Activated naive CD8-positive, alpha-beta T cell treated with anti-CD3 and anti-CD28 coated beads for 36 hours (primary cell): ENCODE results near the gene ZNF791. TPM values are rescaled to one million over a fixed set of nuclear protein-coding genes. Genes with fewer than 3 reads are reported as not detected.

Experiments used
- DNase-seq: peaks from one replicate; pipeline ENCODE4 v3.0.0; 2021
- H3K27ac Mint-ChIP-seq: one replicate; pipeline ENCODE4 v1.8.0; 2022; ENCODE audit warnings: mild to moderate bottlenecking, moderate library complexity, mixed read lengths
- H3K27me3 Mint-ChIP-seq: one replicate; pipeline ENCODE4 v1.8.0; 2022; ENCODE audit warnings: mild to moderate bottlenecking, mixed read lengths
- H3K36me3 Mint-ChIP-seq: one replicate; pipeline ENCODE4 v1.8.0; 2021; ENCODE audit warnings: mild to moderate bottlenecking, mixed read lengths
- H3K4me1 Mint-ChIP-seq: one replicate; pipeline ENCODE4 v1.8.0; 2021; ENCODE audit warnings: mixed read lengths
- H3K4me3 Mint-ChIP-seq: one replicate; pipeline ENCODE4 v1.8.0; 2022; ENCODE audit warnings: mild to moderate bottlenecking, moderate library complexity, mixed read lengths
- H3K9me3 Mint-ChIP-seq: one replicate; pipeline ENCODE4 v1.8.0; 2022; ENCODE audit warnings: mixed read lengths
- total RNA-seq, 2 experiments: library from RNA; stranded (reverse); gene quantifications; one replicate each; pipeline ENCODE4 v1.2.3, GENCODE V29; 2021

ZNF791 gene
- total RNA-seq, 2 experiments from 2014 or later = 14.6 to 15.1 TPM

- H3K36me3 Mint-ChIP-seq = peaks cover 33% of the 10 kb centered on the region
- H3K27me3 Mint-ChIP-seq = no peaks in the 10 kb centered on the region
- H3K27ac Mint-ChIP-seq = no peak overlapping the region
- H3K4me1 Mint-ChIP-seq = peaks cover 2% of the 10 kb centered on the region
- DNase-seq = peak; percentile 57
- H3K9me3 Mint-ChIP-seq = no peaks in the 10 kb centered on the region
- no peak overlapping the region for H3K4me3 Mint-ChIP-seq
Observed at GRCh38 chr19:12647490-12648071, 36.9 kb downstream of the ZNF791 start.

GRCh38 chr19:12648088-12648487 lies 37.4 kb downstream of the ZNF791 start:
- Mint-ChIP-seq H3K4me3 (no peak overlapping the region), H3K27me3 (no peaks in the 10 kb centered on the region), H3K36me3 (peaks cover 33% of the 10 kb centered on the region), H3K4me1 (peaks cover 2% of the 10 kb centered on the region), H3K27ac (no peak overlapping the region), H3K9me3 (no peaks in the 10 kb centered on the region)
- no peak for DNase-seq

- peaks cover 2% of the 10 kb centered on the region for H3K4me1 Mint-ChIP-seq
- peaks cover 37% of the 10 kb centered on the region for H3K36me3 Mint-ChIP-seq
- no peak overlapping the region for H3K4me3 Mint-ChIP-seq
- H3K27ac Mint-ChIP-seq = no peak overlapping the region
- no peak for DNase-seq
- no peaks in the 10 kb centered on the region for H3K27me3 Mint-ChIP-seq
- H3K9me3 Mint-ChIP-seq = no peaks in the 10 kb centered on the region
Observed at GRCh38 chr19:12649941-12650340, 39.2 kb downstream of the ZNF791 start.

DNA sequence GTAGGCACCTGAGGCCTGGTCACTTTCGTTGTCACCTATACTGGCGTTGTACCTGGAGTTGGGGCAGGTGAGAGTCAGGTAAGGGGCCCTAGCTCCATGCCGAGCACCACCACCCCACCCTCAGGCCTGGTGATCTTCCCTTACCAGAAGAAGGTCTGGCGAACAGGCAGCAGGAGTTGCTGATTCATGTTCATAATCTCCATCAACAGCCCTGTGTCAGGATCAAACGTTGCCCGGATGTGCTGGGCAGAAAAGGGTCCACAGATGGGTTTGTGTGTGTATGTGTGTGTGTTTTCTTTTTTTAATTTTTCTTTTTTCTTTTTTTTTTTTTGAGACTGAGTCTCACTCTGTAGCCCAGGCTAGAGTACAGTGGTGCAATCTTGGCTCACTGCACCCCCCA lies 41.5 kb downstream of the ZNF791 start:
- H3K27ac Mint-ChIP-seq = no peak overlapping the region
- no peaks in the 10 kb centered on the region for H3K9me3 Mint-ChIP-seq
- DNase-seq = no peak
- H3K4me3 Mint-ChIP-seq = no peak overlapping the region
- peaks cover 2% of the 10 kb centered on the region for H3K4me1 Mint-ChIP-seq
- H3K27me3 Mint-ChIP-seq = no peaks in the 10 kb centered on the region
- H3K36me3 Mint-ChIP-seq = peaks cover 57% of the 10 kb centered on the region

GRCh38 chr19:12655546-12655945 lies 44.8 kb downstream of the ZNF791 start:
- H3K4me1 Mint-ChIP-seq = no peaks in the 10 kb centered on the region
- peaks cover 48% of the 10 kb centered on the region for H3K36me3 Mint-ChIP-seq
- no peak overlapping the region for H3K27ac Mint-ChIP-seq
- no peak for DNase-seq
- H3K4me3 Mint-ChIP-seq = no peak overlapping the region
- H3K27me3 Mint-ChIP-seq = no peaks in the 10 kb centered on the region
- H3K9me3 Mint-ChIP-seq = no peaks in the 10 kb centered on the region

DNA sequence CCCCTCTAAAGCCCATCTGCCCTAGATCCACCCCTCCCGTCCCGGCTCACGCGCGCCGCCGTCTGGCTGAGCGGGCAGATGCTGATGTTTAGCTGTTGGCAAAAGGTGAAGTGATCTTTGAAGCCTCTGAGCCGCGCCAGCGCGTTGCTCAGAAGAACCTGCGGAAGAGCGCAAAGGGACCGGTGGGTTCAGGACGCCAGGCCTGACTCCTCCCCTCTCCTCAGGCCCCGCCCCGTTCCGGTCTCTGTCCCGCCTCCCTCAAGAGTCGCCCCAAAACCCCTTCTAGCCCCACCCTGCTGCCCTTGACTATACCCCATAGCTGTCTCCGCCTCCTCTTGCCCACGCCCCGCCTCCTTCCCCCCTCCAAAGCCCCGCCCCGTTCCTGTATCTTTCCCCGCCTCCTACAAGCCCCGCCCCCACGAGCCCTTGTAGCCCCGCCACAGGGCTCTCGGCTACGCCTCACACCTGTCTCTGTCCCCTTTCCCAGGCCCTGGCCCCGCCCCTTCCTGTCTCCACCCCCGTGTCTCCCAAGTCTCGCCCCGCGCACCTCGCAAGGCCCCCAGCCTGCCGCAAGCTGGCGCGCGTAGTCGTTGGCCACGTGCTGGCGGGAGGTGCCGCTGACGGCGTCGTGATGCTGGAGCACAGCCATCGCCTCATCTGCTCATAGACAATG lies 46.3 kb downstream of the ZNF791 start:
- no peaks in the 10 kb centered on the region for H3K4me1 Mint-ChIP-seq
- peaks cover 40% of the 10 kb centered on the region for H3K36me3 Mint-ChIP-seq
- no peak overlapping the region for H3K4me3 Mint-ChIP-seq
- DNase-seq = peak; percentile 32
- H3K9me3 Mint-ChIP-seq = no peaks in the 10 kb centered on the region
- H3K27ac Mint-ChIP-seq = no peak overlapping the region
- no peaks in the 10 kb centered on the region for H3K27me3 Mint-ChIP-seq

DNA sequence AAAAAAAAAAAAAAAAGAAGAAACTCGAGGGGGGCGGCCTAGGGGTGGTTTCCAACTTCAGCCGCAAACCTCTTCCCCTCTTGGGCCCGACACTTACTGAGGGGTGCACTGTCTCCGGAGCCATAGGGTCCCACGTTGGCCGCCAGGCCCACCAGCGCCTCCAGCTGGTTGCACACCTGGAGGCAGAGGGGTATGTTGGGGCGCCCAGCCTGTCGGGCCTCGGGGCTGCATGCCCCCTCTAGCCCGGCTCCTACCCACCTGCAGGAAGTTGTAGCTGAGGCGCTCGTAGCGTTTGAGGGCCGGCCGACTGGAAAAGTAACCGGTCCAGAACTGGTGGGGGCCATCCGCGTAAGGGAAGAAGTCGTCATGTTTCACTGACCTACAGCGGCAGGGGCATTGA lies 47.2 kb downstream of the ZNF791 start:
- Mint-ChIP-seq H3K36me3 (peaks cover 39% of the 10 kb centered on the region), H3K27ac (no peak overlapping the region), H3K4me3 (no peak overlapping the region), H3K4me1 (no peaks in the 10 kb centered on the region), H3K9me3 (no peaks in the 10 kb centered on the region), H3K27me3 (no peaks in the 10 kb centered on the region)
- DNase-seq = no peak

GRCh38 chr19:12660980-12661379 lies 50.3 kb downstream of the ZNF791 start:
- peaks cover 46% of the 10 kb centered on the region for H3K36me3 Mint-ChIP-seq
- H3K27ac Mint-ChIP-seq = no peak overlapping the region
- H3K4me3 Mint-ChIP-seq = no peak overlapping the region

GRCh38 chr19:12664406-12665280 lies 53.9 kb downstream of the ZNF791 start:
- H3K4me1 Mint-ChIP-seq = peaks cover 19% of the 10 kb centered on the region
- H3K9me3 Mint-ChIP-seq = no peaks in the 10 kb centered on the region
- no peaks in the 10 kb centered on the region for H3K27me3 Mint-ChIP-seq
- DNase-seq = peak; percentile 30
- H3K4me3 Mint-ChIP-seq = peak overlapping the region; percentile 89
- H3K36me3 Mint-ChIP-seq = peaks cover 43% of the 10 kb centered on the region
- peak overlapping the region; percentile 89 for H3K27ac Mint-ChIP-seq

More at GRCh38 chr19:12660980-12661379, 50.3 kb downstream of the ZNF791 start:
- H3K9me3 Mint-ChIP-seq = no peaks in the 10 kb centered on the region
- no peak for DNase-seq
- peaks cover 7% of the 10 kb centered on the region for H3K4me1 Mint-ChIP-seq
- H3K27me3 Mint-ChIP-seq = no peaks in the 10 kb centered on the region

DNA sequence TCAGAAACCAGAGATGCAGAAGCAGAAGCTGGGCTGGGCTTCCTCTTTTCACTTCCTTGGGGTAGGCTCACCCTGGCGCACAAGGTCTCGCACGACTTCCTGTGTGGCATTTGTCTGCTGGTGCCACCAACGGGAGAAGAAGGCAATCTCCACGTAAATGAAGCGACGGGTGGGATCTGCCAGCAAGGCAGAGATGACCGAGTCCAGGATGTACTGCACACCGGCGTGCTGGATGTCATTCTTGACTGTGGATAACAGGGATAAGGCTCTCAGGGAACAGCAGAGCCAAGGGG lies 54.5 kb downstream of the ZNF791 start:
- Mint-ChIP-seq H3K36me3 (peaks cover 44% of the 10 kb centered on the region), H3K27me3 (no peaks in the 10 kb centered on the region), H3K27ac (peak overlapping the region; percentile 89), H3K4me3 (peak overlapping the region; percentile 89), H3K4me1 (peaks cover 19% of the 10 kb centered on the region), H3K9me3 (no peaks in the 10 kb centered on the region)
- peak; percentile 61 for DNase-seq

- peak; percentile 38 for DNase-seq
- H3K4me3 Mint-ChIP-seq = peak overlapping the region; percentile 89
- H3K27ac Mint-ChIP-seq = peak overlapping the region; percentile 89
- no peaks in the 10 kb centered on the region for H3K9me3 Mint-ChIP-seq
- H3K27me3 Mint-ChIP-seq = no peaks in the 10 kb centered on the region
- H3K4me1 Mint-ChIP-seq = peaks cover 21% of the 10 kb centered on the region
- peaks cover 44% of the 10 kb centered on the region for H3K36me3 Mint-ChIP-seq
Observed at GRCh38 chr19:12665671-12666264, 55.0 kb downstream of the ZNF791 start.

- H3K27me3 Mint-ChIP-seq = no peaks in the 10 kb centered on the region
- H3K4me3 Mint-ChIP-seq = peak within 1 kb of the TSS; percentile 89
- H3K9me3 Mint-ChIP-seq = no peaks in the 10 kb centered on the region
- peaks cover 23% of the 10 kb centered on the region for H3K4me1 Mint-ChIP-seq
- peak; percentile 89 for DNase-seq
- peak within 1 kb of the TSS; percentile 89 for H3K27ac Mint-ChIP-seq
- peaks cover 44% of the 10 kb centered on the region for H3K36me3 Mint-ChIP-seq
Observed at GRCh38 chr19:12666265-12667048, 55.7 kb downstream of the ZNF791 start, which contains the start of the genes MAN2B1 and WDR83. Gene MAN2B1, minus strand, starts transcription at chr19:12666742. Its CDS starts 41 bp downstream, at chr19:12666701. Gene WDR83, plus strand, starts transcription at chr19:12666807. Its CDS starts 2,984 bp downstream, at chr19:12669791.

DNA sequence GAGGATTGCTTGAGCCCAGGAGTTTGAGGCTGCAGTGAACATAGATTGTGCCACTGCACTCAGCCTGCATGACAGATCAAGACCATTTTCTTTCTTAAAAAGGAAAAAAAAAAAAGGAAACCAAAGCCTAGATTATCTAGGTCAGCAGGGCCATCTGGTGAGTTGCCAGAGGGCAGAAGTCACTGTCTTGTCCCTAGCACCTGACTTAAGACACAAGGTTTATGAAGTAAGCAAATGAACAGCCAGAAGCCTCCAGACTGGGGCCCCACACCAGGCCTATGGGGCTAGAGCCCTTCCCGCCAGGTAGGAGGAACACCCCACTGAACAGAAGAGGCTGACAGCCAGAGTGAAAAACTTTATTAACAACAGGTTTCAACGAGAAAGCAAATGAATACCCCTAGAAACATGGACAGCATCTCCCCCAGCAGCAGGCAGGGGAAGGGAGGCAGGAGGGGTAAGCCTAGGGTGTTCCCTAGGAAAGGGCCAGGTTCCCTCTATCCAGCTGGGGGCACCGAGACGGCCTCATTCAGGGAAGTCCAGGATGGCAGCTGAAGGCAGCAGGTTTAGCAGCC lies 57.1 kb downstream of the ZNF791 start:
- Mint-ChIP-seq H3K27ac (no peak overlapping the region), H3K4me1 (peaks cover 28% of the 10 kb centered on the region), H3K9me3 (no peaks in the 10 kb centered on the region), H3K4me3 (peak overlapping the region; percentile 98), H3K27me3 (no peaks in the 10 kb centered on the region), H3K36me3 (peaks cover 51% of the 10 kb centered on the region)
- no peak for DNase-seq

GRCh38 chr19:12668346-12668745 lies 57.6 kb downstream of the ZNF791 start:
- no peak for DNase-seq
- H3K36me3 Mint-ChIP-seq = peaks cover 46% of the 10 kb centered on the region
- H3K27ac Mint-ChIP-seq = peak overlapping the region; percentile 100
- no peaks in the 10 kb centered on the region for H3K9me3 Mint-ChIP-seq
- H3K4me3 Mint-ChIP-seq = peak overlapping the region; percentile 98
- no peaks in the 10 kb centered on the region for H3K27me3 Mint-ChIP-seq
- H3K4me1 Mint-ChIP-seq = peaks cover 28% of the 10 kb centered on the region
